GM21737 (cell line): ENCODE data around the gene RIC1.
A peak's percentile ranks its signal among the peaks of the same experiment; 100 is the strongest.
"Not testable (repeated sequence)": the region's sequence is repeated elsewhere in the genome, so short reads cannot be mapped to it uniquely, and the experiment has no call there.

ENCODE experiments used
- ATAC-seq: cut with Tn5 transposase; IDR thresholded peaks from one replicate; pipeline ENCODE4 v1.9.1; 2021; ENCODE audit warnings: mild to moderate bottlenecking, moderate library complexity; ENCODE audit not compliant: unreplicated experiment

The RIC1 gene

GRCh38 chr9:5628530-5629311 is at the start of gene RIC1:
Gene RIC1 (plus strand): TSS chr9:5629107. CDS start chr9:5629310, 203 bp downstream.
- peak; percentile 52 for ATAC-seq

- no peak for ATAC-seq
These were observed 49.0 kb upstream of the RIC1 start for GRCh38 chr9:5579881-5580280.

- no peak for ATAC-seq
These were observed 48.3 kb upstream of the RIC1 start for GRCh38 chr9:5580650-5581049.

- not testable (repeated sequence) for ATAC-seq
These were observed 47.2 kb upstream of the RIC1 start for GRCh38 chr9:5581706-5582105.

GRCh38 chr9:5582835-5583195 is 46.1 kb upstream of the RIC1 start:
- peak; percentile 49 for ATAC-seq

- no peak for ATAC-seq
These were observed 42.5 kb upstream of the RIC1 start for GRCh38 chr9:5586391-5586802.

GRCh38 chr9:5587024-5587423 is 41.9 kb upstream of the RIC1 start:
- no peak for ATAC-seq

- no peak for ATAC-seq
These were observed 36.7 kb upstream of the RIC1 start for GRCh38 chr9:5592231-5592630.

- no peak for ATAC-seq
These were observed 36.0 kb upstream of the RIC1 start for GRCh38 chr9:5592904-5593303.

- peak; percentile 45 for ATAC-seq
These were observed 35.0 kb upstream of the RIC1 start for GRCh38 chr9:5593904-5594303.

GRCh38 chr9:5596173-5596572 is 32.7 kb upstream of the RIC1 start:
- no peak for ATAC-seq

- peak; percentile 51 for ATAC-seq
These were observed 20.3 kb upstream of the RIC1 start for GRCh38 chr9:5608298-5609225.

GRCh38 chr9:5609226-5609596 is 19.7 kb upstream of the RIC1 start:
- no peak for ATAC-seq

GRCh38 chr9:5610491-5610890 is 18.4 kb upstream of the RIC1 start:
- ATAC-seq: no peak

- ATAC-seq: no peak
These were observed 17.4 kb upstream of the RIC1 start for GRCh38 chr9:5611321-5612184.

GRCh38 chr9:5612185-5612530 is 16.7 kb upstream of the RIC1 start:
- ATAC-seq: no peak

- ATAC-seq: no peak
These were observed 14.7 kb upstream of the RIC1 start for GRCh38 chr9:5614192-5614591.

- no peak for ATAC-seq
These were observed 13.9 kb upstream of the RIC1 start for GRCh38 chr9:5614985-5615384.

GRCh38 chr9:5617749-5618148 is 11.2 kb upstream of the RIC1 start:
- peak; percentile 95 for ATAC-seq

- ATAC-seq: no peak
These were observed 8.4 kb upstream of the RIC1 start for GRCh38 chr9:5620494-5620893.

GRCh38 chr9:5621327-5621726 is 7.6 kb upstream of the RIC1 start:
- ATAC-seq: no peak
